GM18951 (cell line): ENCODE data around the gene ZNF446.
"Not testable (repeated sequence)": the region's sequence is repeated elsewhere in the genome, so short reads cannot be mapped to it uniquely, and the experiment has no call there.

Experiments
- POLR2A ChIP-seq: IDR thresholded peaks from 4 replicates; pipeline ENCODE4 v1.6.1; 2011; ENCODE audit warnings: mild to moderate bottlenecking; ENCODE audit not compliant: insufficient read length, insufficient read depth; ENCODE audit errors: extremely low read depth
- in situ Hi-C: fragments of 300-500 bp; cut with MboI; formaldehyde crosslinking; loops from one replicate; pipeline ENCODE4 v1.12.0; 2022; ENCODE audit warnings: low sequenced_read_pairs, mixed read lengths, inconsistent platforms; ENCODE audit not compliant: unreplicated experiment

Gene ZNF446

DNA sequence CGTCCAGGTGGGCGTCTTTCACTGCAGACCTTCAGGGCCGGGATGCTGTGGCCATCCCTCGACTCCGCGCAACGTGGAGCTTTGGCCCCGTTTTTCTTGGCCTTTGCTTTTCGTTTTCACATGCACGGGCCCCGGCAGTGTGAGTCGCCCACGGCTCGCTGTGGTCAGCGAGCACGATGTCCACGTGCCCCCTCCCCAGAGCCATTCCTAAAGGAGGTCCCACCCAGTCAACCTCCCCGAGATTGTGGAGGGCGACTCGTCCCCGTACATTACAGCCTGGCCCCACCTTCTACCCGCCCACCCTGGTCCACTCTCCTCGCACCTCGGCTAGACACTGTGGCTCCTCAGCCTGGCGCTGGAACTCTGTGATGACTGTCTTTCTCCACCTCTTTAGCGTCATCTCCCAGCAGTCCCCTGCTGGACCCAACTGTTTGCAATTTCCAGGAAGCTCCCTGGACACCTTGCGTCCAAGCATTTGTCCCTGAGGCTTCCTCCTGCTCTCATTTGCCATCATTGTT is 405 bp downstream of the ZNF446 start:
- no peak for TF ChIP-seq POLR2A
- in situ Hi-C loops: no loop called here

DNA sequence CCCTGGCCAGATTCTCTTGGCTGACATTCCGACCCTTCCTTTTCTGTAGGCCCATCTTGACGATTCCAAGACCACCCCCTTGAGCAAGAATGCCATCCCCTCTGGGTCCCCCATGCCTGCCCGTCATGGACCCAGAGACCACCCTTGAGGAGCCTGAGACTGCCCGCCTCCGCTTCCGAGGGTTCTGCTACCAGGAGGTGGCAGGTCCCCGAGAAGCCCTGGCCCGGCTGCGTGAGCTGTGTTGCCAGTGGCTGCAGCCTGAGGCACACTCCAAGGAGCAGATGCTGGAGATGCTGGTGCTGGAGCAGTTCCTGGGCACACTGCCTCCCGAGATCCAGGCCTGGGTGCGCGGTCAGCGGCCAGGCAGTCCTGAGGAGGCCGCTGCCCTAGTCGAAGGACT is 978 bp downstream of the ZNF446 start:
- in situ Hi-C loops: no loop called here
- no peak for TF ChIP-seq POLR2A

GRCh38 chr19:58477871-58478270 is 1.7 kb downstream of the ZNF446 start:
- no peak for TF ChIP-seq POLR2A
- in situ Hi-C loops: no loop called here

DNA sequence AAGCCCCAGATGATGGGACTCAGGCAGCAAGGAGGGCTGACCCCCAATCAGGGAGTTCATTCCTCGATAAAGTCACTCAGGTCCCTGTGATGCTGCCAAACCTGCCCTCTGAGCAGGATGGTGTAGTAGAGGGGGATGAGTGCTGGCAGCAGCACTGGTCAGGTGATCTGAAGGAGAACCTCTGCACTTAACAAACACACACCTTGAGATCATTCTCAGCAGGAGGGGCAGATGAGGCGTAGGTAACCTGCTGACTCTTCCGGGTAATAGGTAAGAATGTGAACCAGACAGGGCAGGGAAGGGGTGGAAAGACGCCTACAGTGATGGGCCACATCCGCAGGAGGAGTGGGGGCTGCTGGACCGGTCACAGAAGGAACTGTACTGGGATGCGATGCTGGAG is 3.2 kb downstream of the ZNF446 start:
- in situ Hi-C loops: no loop called here
- TF ChIP-seq POLR2A: no peak

DNA sequence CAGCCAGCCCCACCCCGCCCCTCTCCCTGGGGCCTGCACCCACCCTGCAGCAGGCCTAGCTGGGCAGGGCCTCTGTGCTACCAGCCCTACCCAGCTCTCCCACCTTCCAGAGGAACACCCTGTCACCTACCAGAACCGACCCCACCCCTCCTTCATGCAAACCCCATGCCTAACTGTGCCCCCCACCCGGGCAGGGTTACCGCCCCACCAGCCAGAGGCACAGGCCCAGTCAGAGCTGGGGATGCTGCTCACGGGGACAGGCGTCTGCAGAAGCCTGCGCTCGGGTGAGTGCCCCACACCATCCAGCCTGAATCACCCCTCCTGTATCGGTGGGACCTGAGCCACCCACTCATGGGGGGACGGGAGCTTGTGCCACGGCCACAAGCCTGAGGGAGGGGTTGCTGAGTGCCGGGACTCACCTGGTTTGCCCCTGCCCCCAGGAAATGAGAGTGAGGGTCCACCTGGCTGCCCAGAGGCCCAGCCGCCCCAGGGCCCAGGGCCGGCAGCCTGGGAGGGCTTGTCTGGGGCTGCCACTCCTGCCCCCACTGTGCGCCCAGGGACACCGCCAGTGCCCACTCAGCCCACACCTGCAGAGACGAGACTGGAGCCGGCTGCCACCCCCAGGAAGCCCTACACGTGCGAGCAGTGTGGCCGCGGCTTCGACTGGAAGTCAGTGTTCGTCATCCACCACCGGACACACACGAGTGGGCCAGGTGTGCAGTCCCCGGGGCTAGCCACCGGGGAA is 3.8 kb downstream of the ZNF446 start:
- in situ Hi-C loops: no loop called here
- no peak for TF ChIP-seq POLR2A

- in situ Hi-C loops: no loop called here
- no peak for TF ChIP-seq POLR2A
Observed at GRCh38 chr19:58480481-58480830, 4.3 kb downstream of the ZNF446 start.

DNA sequence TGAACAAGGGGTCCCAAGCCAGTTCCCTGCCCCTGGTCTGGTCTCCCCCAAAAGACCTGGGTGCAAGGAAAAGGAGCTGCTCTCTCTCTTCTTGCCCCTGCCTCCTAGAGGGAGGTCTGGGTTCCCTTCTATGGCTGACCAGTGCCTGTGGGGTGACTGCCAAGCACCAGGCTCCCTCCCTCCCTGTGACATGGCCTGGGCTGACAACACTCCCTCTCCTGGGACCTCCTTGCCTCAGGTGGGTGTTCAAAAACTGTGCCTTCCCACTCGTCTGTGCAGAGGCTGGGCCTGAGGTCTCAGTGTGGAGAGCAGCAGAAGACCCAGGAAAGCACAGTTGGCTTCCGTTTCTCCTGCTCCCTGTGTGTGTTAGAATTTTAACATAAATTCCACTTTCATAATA is 4.7 kb downstream of the ZNF446 start:
- TF ChIP-seq POLR2A: no peak
- in situ Hi-C loops: no loop called here

DNA sequence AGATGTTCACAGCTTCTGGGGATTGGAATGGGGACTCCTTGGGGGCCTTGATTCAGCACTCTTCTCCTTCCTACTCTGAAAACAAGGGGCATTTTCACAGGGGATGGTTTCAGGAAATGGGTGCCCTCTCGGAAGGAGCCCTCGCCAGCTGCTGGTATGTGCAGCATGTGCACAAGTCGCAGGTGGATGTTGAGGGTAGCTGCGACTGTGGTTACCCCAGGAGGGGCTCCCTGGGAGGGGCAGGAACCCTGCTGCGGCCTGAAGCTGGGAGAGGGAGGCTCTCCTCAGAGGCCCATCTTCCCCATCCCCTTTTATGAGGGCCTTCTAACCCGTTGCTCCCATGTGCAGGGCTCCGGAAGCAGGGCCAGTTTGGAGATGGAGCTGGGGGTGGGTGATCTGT is 6.2 kb downstream of the ZNF446 start:
- in situ Hi-C loops: no loop called here
- TF ChIP-seq POLR2A: no peak

DNA sequence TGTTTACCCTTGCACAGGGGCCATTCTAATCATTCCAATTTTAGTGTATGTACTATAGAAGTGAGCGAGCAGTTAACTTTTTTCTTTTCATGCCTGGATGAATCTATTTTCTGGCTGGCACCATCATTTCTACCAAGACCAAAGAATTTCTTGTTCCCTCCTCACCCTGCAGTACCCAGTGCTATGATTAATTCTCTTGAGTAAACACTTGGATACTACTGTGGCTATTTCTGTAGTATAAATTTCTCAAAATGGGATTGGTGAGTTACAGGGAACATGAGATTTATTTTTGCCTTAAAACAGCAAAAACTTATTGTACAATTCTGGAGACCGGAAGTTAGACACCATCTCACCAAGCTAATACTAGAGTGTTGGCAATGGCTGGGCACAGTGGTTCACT is 7.6 kb downstream of the ZNF446 start:
- in situ Hi-C loops: no loop called here
- TF ChIP-seq POLR2A: no peak

- in situ Hi-C loops: not testable (repeated sequence)
Observed at GRCh38 chr19:58484349-58484748, 8.2 kb downstream of the ZNF446 start.

DNA sequence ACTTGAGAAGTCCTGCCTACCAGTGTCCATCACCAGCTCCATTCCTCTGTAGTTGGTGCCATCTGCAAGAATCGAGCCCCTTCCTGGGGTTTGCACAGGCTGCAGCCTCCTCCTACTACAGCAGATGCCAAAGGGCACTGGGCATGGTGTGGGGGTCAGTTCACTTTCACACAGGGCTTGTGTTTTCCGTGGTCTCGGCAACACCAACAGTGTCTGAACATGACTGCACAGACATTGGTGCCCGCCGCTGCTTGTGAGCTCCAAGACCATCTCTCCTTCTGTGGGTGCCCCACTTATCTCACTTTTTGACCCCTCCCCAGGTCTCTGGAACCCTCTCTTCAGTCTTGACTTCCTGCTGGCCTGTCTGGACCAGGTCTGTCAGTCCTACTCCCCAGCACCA is 15.2 kb downstream of the ZNF446 start:
- in situ Hi-C loops: no loop called here
- TF ChIP-seq POLR2A: no peak

- no peak for TF ChIP-seq POLR2A
- in situ Hi-C loops: no loop called here
Observed at GRCh38 chr19:58492265-58492664, 16.1 kb downstream of the ZNF446 start.

GRCh38 chr19:58497634-58498170 is 21.6 kb downstream of the ZNF446 start:
- in situ Hi-C loops: no loop called here
- no peak for TF ChIP-seq POLR2A

- in situ Hi-C loops: no loop called here
- no peak for TF ChIP-seq POLR2A
Observed at GRCh38 chr19:58498316-58499020, 22.3 kb downstream of the ZNF446 start.
